GM12878 (cell line): Measurements from ENCODE around the gene MSI2. TPM values are rescaled to one million over a fixed set of nuclear protein-coding genes. Genes with fewer than 3 reads are reported as not detected.

Experiments
- ATAC-seq: fragments of 200-7000 bp; cut with Tn5 transposase; 3 replicates; pipeline ENCODE4 v1.9.1; 2020; ENCODE audit warnings: mild to moderate bottlenecking, moderate library complexity
- BruUV-seq: library from RNA; stranded (reverse); fragments of 400-500 nt; replicated peaks from 2 replicates; lab custom pipeline; 2021; lab: Mats Ljungman, UMichigan
- CTCF ChIA-PET: fragments of 300-600 bp; sonication (Branson Sonifier 250); formaldehyde crosslinking; extraction: SDS; loops from one replicate; lab custom pipeline; 2021; ENCODE audit warnings: inconsistent platforms; lab: Yijun Ruan, JAX
- POLR2A ChIA-PET: fragments of 350-600 bp; formaldehyde crosslinking; extraction: SDS; loops from one replicate; lab custom pipeline; 2021; ENCODE audit warnings: inconsistent platforms; lab: Charles Lee
- RAD21 ChIA-PET: fragments of 300-600 bp; sonication (Branson Sonifier 250); formaldehyde crosslinking; loops from one replicate; lab custom pipeline; 2023; ENCODE audit warnings: antibody characterized with exemption; ENCODE audit not compliant: unreplicated experiment; lab: Charles Lee
- SMC1A ChIA-PET: fragments of 300-600 bp; sonication (Branson Sonifier 250); formaldehyde crosslinking; loops from one replicate; lab custom pipeline; 2023; ENCODE audit not compliant: unreplicated experiment, uncharacterized antibody; lab: Charles Lee
- DNase-seq: peaks from one replicate; pipeline ENCODE4 v3.0.0-alpha.2; 2011; ENCODE audit warnings: low read depth, low spot score
- FAIRE-seq: peaks from 3 replicates; lab custom pipeline; 2011; peaks lifted over from hg19 to GRCh38; lab: Jason Lieb, UNC
- H2AFZ ChIP-seq: 2 replicates; pipeline ENCODE4 v1.6.0; 2011; ENCODE audit warnings: low read depth, low read length, control low read depth; ENCODE audit not compliant: control insufficient read depth
- H3K27ac ChIP-seq: 2 replicates; pipeline ENCODE4 v1.5.1; 2011; ENCODE audit warnings: control low read depth; ENCODE audit not compliant: control insufficient read depth, insufficient read depth
- H3K27me3 ChIP-seq, 2 experiments: replicated peaks in 1 of 2; 2 replicates each; pipeline versions ENCODE4 v1.6.0 to v1.6.1; 2011; ENCODE audit warnings: low read length in 1 of 2; ENCODE audit not compliant: control insufficient read depth in 2 of 2, insufficient read depth in 2 of 2
- H3K36me3 ChIP-seq, 2 experiments: 2 replicates each; pipeline ENCODE4 v1.5.1; 2011; ENCODE audit warnings: low read length in 1 of 2; ENCODE audit not compliant: control insufficient read depth in 2 of 2, insufficient read depth in 2 of 2
- H3K4me1 ChIP-seq: 2 replicates; pipeline ENCODE4 v1.6.1; 2011; ENCODE audit warnings: mild to moderate bottlenecking, low read length, moderate library complexity, mixed read lengths; ENCODE audit not compliant: control insufficient read depth, insufficient read depth
- H3K4me2 ChIP-seq: 2 replicates; pipeline ENCODE4 v1.6.0; 2011; ENCODE audit warnings: control low read depth; ENCODE audit not compliant: control insufficient read depth, insufficient read depth
- H3K4me3 ChIP-seq: fragments of 200-600 bp; sonication (generic); 2 replicates; pipeline ENCODE4 v1.5.1; 2016
- H3K79me2 ChIP-seq: 2 replicates; pipeline ENCODE4 v1.6.0; 2011; ENCODE audit warnings: low read length; ENCODE audit not compliant: control insufficient read depth, insufficient read depth
- H3K9ac ChIP-seq: 2 replicates; pipeline ENCODE4 v1.8.0; 2011; ENCODE audit warnings: low read length, control low read depth, mixed read lengths; ENCODE audit not compliant: control insufficient read depth, insufficient read depth
- H3K9me3 ChIP-seq: replicated peaks from 3 replicates; pipeline ENCODE4 v1.5.1; 2011; ENCODE audit warnings: mild to moderate bottlenecking, low read length; ENCODE audit not compliant: control insufficient read depth, insufficient read depth
- H4K20me1 ChIP-seq: 2 replicates; pipeline ENCODE4 v1.6.0; 2011; ENCODE audit not compliant: control insufficient read depth, insufficient read depth
- BACH1 ChIP-seq: fragments of 450-650 bp; IDR thresholded peaks from 2 replicates; pipeline ENCODE4 v1.6.1; 2017; ENCODE audit warnings: mild to moderate bottlenecking, borderline replicate concordance
- BRCA1 ChIP-seq: IDR thresholded peaks from 2 replicates; pipeline ENCODE4 v1.6.1; 2011; ENCODE audit warnings: low read depth, low read length, improper control_type of control experiment
- MYC ChIP-seq: IDR thresholded peaks from 2 replicates; pipeline ENCODE4 v1.6.1; 2011; ENCODE audit warnings: mild to moderate bottlenecking, low read length, moderate library complexity, inconsistent platforms; ENCODE audit not compliant: insufficient read depth, insufficient replicate concordance, insufficient read length, severe bottlenecking
- NBN ChIP-seq: fragments of 450-650 bp; IDR thresholded peaks from 2 replicates; pipeline ENCODE4 v1.6.1; 2016
- RFX5 ChIP-seq: IDR thresholded peaks from 2 replicates; pipeline ENCODE4 v1.6.1; 2011; ENCODE audit warnings: low read depth, low read length, improper control_type of control experiment
- SREBF2 ChIP-seq: IDR thresholded peaks from 2 replicates; pipeline ENCODE4 v1.6.1; 2012; ENCODE audit warnings: mild to moderate bottlenecking, low read length
- SRF ChIP-seq, 2 experiments: IDR thresholded peaks; 2 replicates each; pipeline ENCODE4 v1.6.1; 2011; ENCODE audit warnings: low read depth in 2 of 2, low read length in 2 of 2, mild to moderate bottlenecking in 1 of 2, moderate library complexity in 1 of 2
- YY1 ChIP-seq: IDR thresholded peaks from 2 replicates; pipeline ENCODE4 v1.6.1; 2011; ENCODE audit warnings: low read depth, mild to moderate bottlenecking, low read length
- WGBS: methylation state at CpG from one replicate; pipeline ENCODE4 v1.1.6; 2016; ENCODE audit warnings: low lambda C conversion rate; ENCODE audit not compliant: insufficient replicate concordance, insufficient coverage; ENCODE audit errors: missing lambda C conversion rate; 5-methylcytosine and 5-hydroxymethylcytosine counted together
- in situ Hi-C: fragments of 300-500 bp; cut with MboI; formaldehyde crosslinking; loops from 9 replicates; pipeline ENCODE4 v1.14.3; 2018; ENCODE audit warnings: mixed read lengths
- intact Hi-C: fragments of 100-400 bp; cut with micrococcal nuclease; formaldehyde crosslinking; loops from one replicate; pipeline ENCODE4 v1.14.2; 2022; ENCODE audit not compliant: unreplicated experiment
- polyA plus RNA-seq, 11 experiments: library from polyadenylated mRNA; depleted of rRNA in 4 of 11; unstranded in 6 of 11; stranded (reverse) in 5 of 11; fragments of >200 nt; fragmentation: Nextera tagmentation in 4 of 11; fragmentation: Illumina TruSeq in 1 of 11; extraction: Ambion mirVana in 4 of 11; extraction: Trizol in 1 of 11; gene quantifications; 1 replicate in 1 of 11; 2 replicates in 10 of 11; pipeline versions ENCODE4 v1.2.1 to v1.2.3, GENCODE V29; 2011 to 2016; ENCODE audit warnings: inconsistent platforms in 2 of 11, missing spikeins in 2 of 11, low read depth in 1 of 11
- total RNA-seq, 4 experiments: library from RNA; depleted of rRNA in 3 of 4; stranded (reverse); fragments of >200 nt in 3 of 4; fragmentation: Illumina TruSeq in 1 of 4; extraction: Trizol in 1 of 4; gene quantifications; 2 replicates each; pipeline versions ENCODE4 v1.2.1 to v1.2.3, GENCODE V29; 2013 to 2021
- TF ChIP-seq, protein P1 (sequence below): fragments of 450-650 bp; IDR thresholded peaks from 2 replicates; pipeline ENCODE4 v1.6.1; 2016; ENCODE audit warnings: mild to moderate bottlenecking
- TF ChIP-seq, protein P2 (sequence below): IDR thresholded peaks from 2 replicates; pipeline ENCODE4 v1.6.1; 2012; ENCODE audit warnings: low read length, inconsistent platforms
- TF ChIP-seq, protein P3 (sequence below): fragments of 450-650 bp; IDR thresholded peaks from 2 replicates; pipeline ENCODE4 v1.6.1; 2017; ENCODE audit warnings: mild to moderate bottlenecking, moderate library complexity
- TF ChIP-seq, protein P4 (sequence below): fragments of 450-650 bp; IDR thresholded peaks from 2 replicates; pipeline ENCODE4 v1.6.1; 2017; ENCODE audit warnings: borderline replicate concordance
- TF ChIP-seq, protein P5 (sequence below): fragments of 450-650 bp; IDR thresholded peaks from 2 replicates; pipeline ENCODE4 v1.6.1; 2018; ENCODE audit warnings: borderline replicate concordance, mild to moderate bottlenecking; ENCODE audit not compliant: partially characterized antibody

Gene MSI2
- total and polyA plus RNA-seq, 10 of the 15 experiments (the other 5 are each of a cell fraction or from before 2014, with no cell fraction given) = 6.1 to 76.1 (median 42.0) TPM

DNA sequence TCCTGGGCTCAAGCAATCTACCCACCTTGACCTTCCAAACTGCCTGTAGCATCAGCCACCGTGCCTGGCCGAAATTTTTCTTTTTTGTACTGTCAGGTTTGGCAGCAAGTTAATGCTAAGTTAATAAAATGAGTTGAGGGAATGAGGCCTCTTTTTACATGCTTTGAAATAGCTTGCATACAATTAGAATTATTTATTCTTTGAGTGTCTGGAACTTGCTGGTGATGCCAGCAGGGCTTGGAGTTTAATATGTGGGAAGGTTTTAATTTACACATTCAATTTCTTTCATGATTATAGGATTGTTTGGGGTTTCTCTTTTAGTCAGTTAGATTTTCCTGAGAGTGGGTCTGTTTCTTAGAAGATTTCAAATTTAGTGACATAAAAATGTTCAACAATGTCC is 31.2 kb upstream of the MSI2 start:
- H3K9me3 ChIP-seq = peaks cover 2% of the 10 kb centered on the region; the same call in 2 of the 3 replicates
- no peak overlapping the region for H3K9ac ChIP-seq
- no peaks in the 10 kb centered on the region for H3K79me2 ChIP-seq
- RAD21 ChIA-PET = no interaction called here
- CTCF ChIA-PET = no interaction called here
- in situ Hi-C loops (no loop called here), intact Hi-C loops (no loop called here)
- no peak for DNase-seq
- no peaks in the 10 kb centered on the region for H4K20me1 ChIP-seq
- SMC1A ChIA-PET = no interaction called here
- WGBS = 44% methylated on average over 2 of the region's 2 CpGs
- H3K27ac ChIP-seq = no peak overlapping the region
- no peaks in the 10 kb centered on the region for H3K4me1 ChIP-seq
- H3K4me2 ChIP-seq = no peak overlapping the region
- BruUV-seq = no TSS peak
- H3K4me3 ChIP-seq = no peak overlapping the region
- ATAC-seq = no peak
- no peak overlapping the region for H2AFZ ChIP-seq
- H3K36me3 ChIP-seq = no peaks in the 10 kb centered on the region
- no peak for FAIRE-seq
- no peaks in the 10 kb centered on the region for H3K27me3 ChIP-seq
- POLR2A ChIA-PET = no interaction called here
- no peak for TF ChIP-seq MYC
- TF ChIP-seq SREBF2 = no peak
- TF ChIP-seq BACH1 = no peak
- TF ChIP-seq BRCA1 = no peak
- TF ChIP-seq, protein P1, sequence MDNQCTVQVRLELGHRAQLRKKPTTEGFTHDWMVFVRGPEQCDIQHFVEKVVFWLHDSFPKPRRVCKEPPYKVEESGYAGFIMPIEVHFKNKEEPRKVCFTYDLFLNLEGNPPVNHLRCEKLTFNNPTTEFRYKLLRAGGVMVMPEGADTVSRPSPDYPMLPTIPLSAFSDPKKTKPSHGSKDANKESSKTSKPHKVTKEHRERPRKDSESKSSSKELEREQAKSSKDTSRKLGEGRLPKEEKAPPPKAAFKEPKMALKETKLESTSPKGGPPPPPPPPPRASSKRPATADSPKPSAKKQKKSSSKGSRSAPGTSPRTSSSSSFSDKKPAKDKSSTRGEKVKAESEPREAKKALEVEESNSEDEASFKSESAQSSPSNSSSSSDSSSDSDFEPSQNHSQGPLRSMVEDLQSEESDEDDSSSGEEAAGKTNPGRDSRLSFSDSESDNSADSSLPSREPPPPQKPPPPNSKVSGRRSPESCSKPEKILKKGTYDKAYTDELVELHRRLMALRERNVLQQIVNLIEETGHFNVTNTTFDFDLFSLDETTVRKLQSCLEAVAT = no peak
- TF ChIP-seq, protein P2, sequence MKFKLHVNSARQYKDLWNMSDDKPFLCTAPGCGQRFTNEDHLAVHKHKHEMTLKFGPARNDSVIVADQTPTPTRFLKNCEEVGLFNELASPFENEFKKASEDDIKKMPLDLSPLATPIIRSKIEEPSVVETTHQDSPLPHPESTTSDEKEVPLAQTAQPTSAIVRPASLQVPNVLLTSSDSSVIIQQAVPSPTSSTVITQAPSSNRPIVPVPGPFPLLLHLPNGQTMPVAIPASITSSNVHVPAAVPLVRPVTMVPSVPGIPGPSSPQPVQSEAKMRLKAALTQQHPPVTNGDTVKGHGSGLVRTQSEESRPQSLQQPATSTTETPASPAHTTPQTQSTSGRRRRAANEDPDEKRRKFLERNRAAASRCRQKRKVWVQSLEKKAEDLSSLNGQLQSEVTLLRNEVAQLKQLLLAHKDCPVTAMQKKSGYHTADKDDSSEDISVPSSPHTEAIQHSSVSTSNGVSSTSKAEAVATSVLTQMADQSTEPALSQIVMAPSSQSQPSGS = no peak
- TF ChIP-seq NBN = no peak
- TF ChIP-seq, protein P3, sequence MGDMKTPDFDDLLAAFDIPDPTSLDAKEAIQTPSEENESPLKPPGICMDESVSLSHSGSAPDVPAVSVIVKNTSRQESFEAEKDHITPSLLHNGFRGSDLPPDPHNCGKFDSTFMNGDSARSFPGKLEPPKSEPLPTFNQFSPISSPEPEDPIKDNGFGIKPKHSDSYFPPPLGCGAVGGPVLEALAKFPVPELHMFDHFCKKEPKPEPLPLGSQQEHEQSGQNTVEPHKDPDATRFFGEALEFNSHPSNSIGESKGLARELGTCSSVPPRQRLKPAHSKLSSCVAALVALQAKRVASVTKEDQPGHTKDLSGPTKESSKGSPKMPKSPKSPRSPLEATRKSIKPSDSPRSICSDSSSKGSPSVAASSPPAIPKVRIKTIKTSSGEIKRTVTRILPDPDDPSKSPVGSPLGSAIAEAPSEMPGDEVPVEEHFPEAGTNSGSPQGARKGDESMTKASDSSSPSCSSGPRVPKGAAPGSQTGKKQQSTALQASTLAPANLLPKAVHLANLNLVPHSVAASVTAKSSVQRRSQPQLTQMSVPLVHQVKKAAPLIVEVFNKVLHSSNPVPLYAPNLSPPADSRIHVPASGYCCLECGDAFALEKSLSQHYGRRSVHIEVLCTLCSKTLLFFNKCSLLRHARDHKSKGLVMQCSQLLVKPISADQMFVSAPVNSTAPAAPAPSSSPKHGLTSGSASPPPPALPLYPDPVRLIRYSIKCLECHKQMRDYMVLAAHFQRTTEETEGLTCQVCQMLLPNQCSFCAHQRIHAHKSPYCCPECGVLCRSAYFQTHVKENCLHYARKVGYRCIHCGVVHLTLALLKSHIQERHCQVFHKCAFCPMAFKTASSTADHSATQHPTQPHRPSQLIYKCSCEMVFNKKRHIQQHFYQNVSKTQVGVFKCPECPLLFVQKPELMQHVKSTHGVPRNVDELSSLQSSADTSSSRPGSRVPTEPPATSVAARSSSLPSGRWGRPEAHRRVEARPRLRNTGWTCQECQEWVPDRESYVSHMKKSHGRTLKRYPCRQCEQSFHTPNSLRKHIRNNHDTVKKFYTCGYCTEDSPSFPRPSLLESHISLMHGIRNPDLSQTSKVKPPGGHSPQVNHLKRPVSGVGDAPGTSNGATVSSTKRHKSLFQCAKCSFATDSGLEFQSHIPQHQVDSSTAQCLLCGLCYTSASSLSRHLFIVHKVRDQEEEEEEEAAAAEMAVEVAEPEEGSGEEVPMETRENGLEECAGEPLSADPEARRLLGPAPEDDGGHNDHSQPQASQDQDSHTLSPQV = no peak
- no peak for TF ChIP-seq RFX5
- TF ChIP-seq, protein P4, sequence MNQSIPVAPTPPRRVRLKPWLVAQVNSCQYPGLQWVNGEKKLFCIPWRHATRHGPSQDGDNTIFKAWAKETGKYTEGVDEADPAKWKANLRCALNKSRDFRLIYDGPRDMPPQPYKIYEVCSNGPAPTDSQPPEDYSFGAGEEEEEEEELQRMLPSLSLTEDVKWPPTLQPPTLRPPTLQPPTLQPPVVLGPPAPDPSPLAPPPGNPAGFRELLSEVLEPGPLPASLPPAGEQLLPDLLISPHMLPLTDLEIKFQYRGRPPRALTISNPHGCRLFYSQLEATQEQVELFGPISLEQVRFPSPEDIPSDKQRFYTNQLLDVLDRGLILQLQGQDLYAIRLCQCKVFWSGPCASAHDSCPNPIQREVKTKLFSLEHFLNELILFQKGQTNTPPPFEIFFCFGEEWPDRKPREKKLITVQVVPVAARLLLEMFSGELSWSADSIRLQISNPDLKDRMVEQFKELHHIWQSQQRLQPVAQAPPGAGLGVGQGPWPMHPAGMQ = no peak
- no peak for TF ChIP-seq SRF (IDR thresholded peaks at IDR 0.05; ENCODE audit: low read depth in 2 of 2, low read length in 2 of 2)
- TF ChIP-seq YY1 = no peak
- TF ChIP-seq, protein P5, sequence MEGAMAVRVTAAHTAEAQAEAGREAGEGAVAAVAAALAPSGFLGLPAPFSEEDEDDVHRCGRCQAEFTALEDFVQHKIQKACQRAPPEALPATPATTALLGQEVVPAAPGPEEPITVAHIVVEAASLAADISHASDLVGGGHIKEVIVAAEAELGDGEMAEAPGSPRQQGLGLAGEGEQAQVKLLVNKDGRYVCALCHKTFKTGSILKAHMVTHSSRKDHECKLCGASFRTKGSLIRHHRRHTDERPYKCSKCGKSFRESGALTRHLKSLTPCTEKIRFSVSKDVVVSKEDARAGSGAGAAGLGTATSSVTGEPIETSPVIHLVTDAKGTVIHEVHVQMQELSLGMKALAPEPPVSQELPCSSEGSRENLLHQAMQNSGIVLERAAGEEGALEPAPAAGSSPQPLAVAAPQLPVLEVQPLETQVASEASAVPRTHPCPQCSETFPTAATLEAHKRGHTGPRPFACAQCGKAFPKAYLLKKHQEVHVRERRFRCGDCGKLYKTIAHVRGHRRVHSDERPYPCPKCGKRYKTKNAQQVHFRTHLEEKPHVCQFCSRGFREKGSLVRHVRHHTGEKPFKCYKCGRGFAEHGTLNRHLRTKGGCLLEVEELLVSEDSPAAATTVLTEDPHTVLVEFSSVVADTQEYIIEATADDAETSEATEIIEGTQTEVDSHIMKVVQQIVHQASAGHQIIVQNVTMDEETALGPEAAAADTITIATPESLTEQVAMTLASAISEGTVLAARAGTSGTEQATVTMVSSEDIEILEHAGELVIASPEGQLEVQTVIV = no peak
